HCT116 (cell line): ENCODE results near the gene TFAP2D. TPM values are rescaled to one million over a fixed set of nuclear protein-coding genes. Genes with fewer than 3 reads are reported as not detected.

Experiments
- ATAC-seq: fragments of 200-7000 bp; cut with Tn5 transposase; 2 replicates; pipeline ENCODE4 v1.9.1; 2020; ENCODE audit warnings: mild to moderate bottlenecking, moderate library complexity
- BruUV-seq: library from RNA; stranded (reverse); fragments of 400-500 nt; replicated peaks from 2 replicates; lab custom pipeline; 2021; lab: Mats Ljungman, UMichigan
- CTCF ChIA-PET: fragments of 300-600 bp; sonication (Branson Sonifier 250); formaldehyde crosslinking; loops from one replicate; lab custom pipeline; 2021; ENCODE audit warnings: antibody characterized with exemption; lab: Charles Lee
- POLR2A ChIA-PET: fragments of 300-600, 350-600 bp; sonication (Branson Sonifier 250); formaldehyde crosslinking; loops from one replicate; lab custom pipeline; 2021; ENCODE audit warnings: antibody characterized with exemption; lab: Charles Lee
- RAD21 ChIA-PET, 2 experiments: fragments of 300-600 bp; sonication (Branson Sonifier 250); formaldehyde crosslinking; loops; one replicate each; lab custom pipeline; 2023; ENCODE audit warnings: low total read pairs in 2 of 2; ENCODE audit not compliant: uncharacterized antibody in 2 of 2, unreplicated experiment in 2 of 2, low non-redundant PET in 1 of 2; lab: Charles Lee
- DNase-seq: peaks from one replicate; pipeline ENCODE4 v3.0.0-alpha.2; 2010; ENCODE audit warnings: low read depth, low spot score
- H2AFZ ChIP-seq: fragments of 200-600 bp; shearing (Covaris generic), sonication (generic); 2 replicates; pipeline ENCODE4 v1.6.1; 2017; ENCODE audit warnings: low read depth, mixed run types, mixed read lengths, antibody characterized with exemption, low read length; ENCODE audit not compliant: poor library complexity, severe bottlenecking
- H3K27ac ChIP-seq: 2 replicates; pipeline ENCODE4 v1.5.1; 2012; ENCODE audit warnings: low read depth, low read length
- H3K27me3 ChIP-seq: fragments of 200-600 bp; sonication (generic); 2 replicates; pipeline ENCODE4 v1.6.1; 2016; ENCODE audit warnings: mixed run types, low read length, mixed read lengths; ENCODE audit not compliant: insufficient read depth
- H3K36me3 ChIP-seq, 2 experiments: fragments of 200-500 bp in 1 of 2; fragments of 200-600 bp in 1 of 2; sonication (Bioruptor generic) in 1 of 2; sonication (generic) in 1 of 2; 2 replicates each; pipeline versions ENCODE4 v1.5.1 to v1.6.1; 2014 to 2016; ENCODE audit warnings: low read length in 2 of 2, inconsistent platforms in 1 of 2, mixed read lengths in 1 of 2, mixed run types in 1 of 2; ENCODE audit not compliant: insufficient read depth in 2 of 2, control insufficient read depth in 1 of 2
- H3K4me1 ChIP-seq, 2 experiments: fragments of 200-600 bp in 1 of 2; sonication (generic) in 1 of 2; 2 replicates each; pipeline versions ENCODE4 v1.5.1 to v1.6.1; 2012 to 2017; ENCODE audit warnings: low read length in 2 of 2, inconsistent platforms in 1 of 2, mild to moderate bottlenecking in 1 of 2, mixed read lengths in 1 of 2, mixed run types in 1 of 2, moderate library complexity in 1 of 2; ENCODE audit not compliant: insufficient read depth in 2 of 2, control insufficient read depth in 1 of 2
- H3K4me2 ChIP-seq: fragments of 200-600 bp; sonication (generic); 2 replicates; pipeline ENCODE4 v1.6.1; 2017; ENCODE audit warnings: mixed run types, low read length, mixed read lengths
- H3K4me3 ChIP-seq, 2 experiments: fragments of 200-600 bp in 1 of 2; sonication (generic) in 1 of 2; replicated peaks in 1 of 2; 2 replicates each; pipeline ENCODE4 v1.5.1; 2011 to 2016; ENCODE audit warnings: low read length in 2 of 2, control low read depth in 1 of 2, low read depth in 1 of 2, mild to moderate bottlenecking in 1 of 2, mixed read lengths in 1 of 2, mixed run types in 1 of 2
- H3K79me2 ChIP-seq: fragments of 200-600 bp; sonication (generic); 2 replicates; pipeline ENCODE4 v1.6.1; 2017; ENCODE audit warnings: mild to moderate bottlenecking, mixed run types, low read length, moderate library complexity, mixed read lengths; ENCODE audit not compliant: insufficient read depth
- H3K9ac ChIP-seq: fragments of 200-600 bp; sonication (generic); 2 replicates; pipeline ENCODE4 v1.6.1; 2016; ENCODE audit warnings: low read length, mixed read lengths
- H3K9me2 ChIP-seq: fragments of 200-600 bp; sonication (generic), shearing (Covaris generic); 2 replicates; pipeline ENCODE4 v1.6.1; 2017; ENCODE audit warnings: mixed run types, mild to moderate bottlenecking, moderate library complexity; ENCODE audit not compliant: insufficient read depth
- H3K9me3 ChIP-seq, 2 experiments: fragments of 200-500 bp in 1 of 2; fragments of 200-600 bp in 1 of 2; sonication (Bioruptor generic) in 1 of 2; sonication (generic) in 1 of 2; 2 replicates each; pipeline ENCODE4 v1.6.1; 2014 to 2017; ENCODE audit warnings: low read length in 2 of 2, mixed read lengths in 2 of 2, inconsistent platforms in 1 of 2, low read depth in 1 of 2, mild to moderate bottlenecking in 1 of 2, mixed run types in 1 of 2, moderate library complexity in 1 of 2; ENCODE audit not compliant: control insufficient read depth in 1 of 2, insufficient read depth in 1 of 2
- H4K20me1 ChIP-seq: fragments of 200-600 bp; sonication (generic), shearing (Covaris generic); 2 replicates; pipeline ENCODE4 v1.6.1; 2017; ENCODE audit warnings: mixed run types, mild to moderate bottlenecking, moderate library complexity; ENCODE audit not compliant: insufficient read depth
- CEBPB ChIP-seq: IDR thresholded peaks from 2 replicates; pipeline ENCODE4 v1.6.1; 2012; ENCODE audit warnings: low read depth
- EGR1 ChIP-seq: IDR thresholded peaks from 2 replicates; pipeline ENCODE4 v1.6.1; 2012; ENCODE audit warnings: low read depth
- EZH2 ChIP-seq: fragments of 200-600 bp; sonication (generic); IDR thresholded peaks from 2 replicates; pipeline ENCODE4 v1.6.1; 2017; ENCODE audit warnings: antibody characterized with exemption, mixed run types
- RAD21 ChIP-seq: IDR thresholded peaks from 2 replicates; pipeline ENCODE4 v1.6.1; 2012; ENCODE audit warnings: low read depth, mild to moderate bottlenecking
- SIN3A ChIP-seq: IDR thresholded peaks from 2 replicates; pipeline ENCODE4 v1.6.1; 2012; ENCODE audit warnings: low read depth
- SP1 ChIP-seq: IDR thresholded peaks from 2 replicates; pipeline ENCODE4 v1.6.1; 2012; ENCODE audit warnings: low read depth
- TCF7L2 ChIP-seq: IDR thresholded peaks from 2 replicates; pipeline ENCODE4 v1.7.0; 2011; ENCODE audit warnings: borderline replicate concordance, inconsistent platforms; ENCODE audit not compliant: insufficient read depth, insufficient read length; ENCODE audit errors: extremely low read depth
- YY1 ChIP-seq: IDR thresholded peaks from 2 replicates; pipeline ENCODE4 v1.6.1; 2011; ENCODE audit warnings: low read length, low read depth, moderate library complexity, mild to moderate bottlenecking; ENCODE audit not compliant: insufficient replicate concordance; ENCODE audit errors: extremely low read depth
- ZFX ChIP-seq: fragments of 450-650 bp; IDR thresholded peaks from 2 replicates; pipeline ENCODE4 v1.6.1; 2017
- ZNF274 ChIP-seq: fragments of 200-500 bp; sonication (Bioruptor generic); IDR thresholded peaks from 2 replicates; pipeline ENCODE4 v1.6.1; 2014; ENCODE audit warnings: mild to moderate bottlenecking, low read depth, low read length, inconsistent platforms
- intact Hi-C: fragments of 100-400 bp; cut with micrococcal nuclease; formaldehyde crosslinking; loops from 2 replicates; pipeline ENCODE4 v1.10.0; 2022
- total RNA-seq: library from RNA; stranded (reverse); gene quantifications from one replicate; pipeline ENCODE4 v1.2.1, GENCODE V29; 2021; ENCODE audit not compliant: unreplicated experiment
- TF ChIP-seq, protein P1 (sequence below): IDR thresholded peaks from 2 replicates; pipeline ENCODE4 v1.6.1; 2012; ENCODE audit warnings: low read depth
- TF ChIP-seq, protein P2 (sequence below): IDR thresholded peaks from 2 replicates; pipeline ENCODE4 v1.6.1; 2012
- TF ChIP-seq, protein P3 (sequence below): IDR thresholded peaks from 2 replicates; pipeline ENCODE4 v1.6.1; 2012
- TF ChIP-seq, protein P4 (sequence below): IDR thresholded peaks from 2 replicates; pipeline ENCODE4 v1.6.1; 2011; ENCODE audit warnings: mild to moderate bottlenecking, low read length, moderate library complexity; ENCODE audit not compliant: insufficient replicate concordance; ENCODE audit errors: extremely low read depth

TFAP2D gene
- total RNA-seq, 1 experiment from 2014 or later = not detected

DNA sequence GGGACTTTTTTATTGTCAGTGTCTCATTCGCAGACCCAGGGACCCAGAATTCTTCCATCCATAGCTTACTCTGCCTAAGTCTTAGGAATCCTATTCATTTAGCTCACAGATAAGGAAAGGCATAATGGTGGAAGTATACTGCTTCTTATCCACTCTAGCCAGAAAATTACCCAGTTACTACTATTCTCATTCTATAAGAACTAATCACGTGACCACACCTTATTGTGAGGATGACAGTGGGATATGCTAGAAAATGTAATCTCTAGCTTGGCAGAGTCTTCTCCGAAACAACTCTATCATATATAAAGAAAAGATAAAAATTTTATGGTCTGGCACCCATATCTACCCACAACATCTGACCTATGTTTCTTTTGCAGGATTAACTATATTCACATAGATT lies 21.2 kb downstream of the TFAP2D start:
- Histone ChIP-seq H3K27ac (no peak overlapping the region), H3K9ac (no peak overlapping the region), H3K36me3 (no peaks in the 10 kb centered on the region), H3K79me2 (no peaks in the 10 kb centered on the region), H3K4me1 (no peaks in the 10 kb centered on the region), H4K20me1 (no peaks in the 10 kb centered on the region), H3K9me2 (no peaks in the 10 kb centered on the region), H3K27me3 (no peaks in the 10 kb centered on the region), H2AFZ (no peak overlapping the region), H3K4me2 (no peak overlapping the region), H3K4me3 (no peak overlapping the region), H3K9me3 (peaks cover 11 to 15% of the 10 kb centered on the region in 2 experiments; a peak in 2 of 4 replicates)
- DNase-seq (no peak), ATAC-seq (no peak)
- intact Hi-C loops = no loop called here
- ChIA-PET CTCF (no interaction called here), POLR2A (no interaction called here), RAD21 (no interaction called here)
- TF ChIP-seq ZFX = no peak
- no TSS peak for BruUV-seq

DNA sequence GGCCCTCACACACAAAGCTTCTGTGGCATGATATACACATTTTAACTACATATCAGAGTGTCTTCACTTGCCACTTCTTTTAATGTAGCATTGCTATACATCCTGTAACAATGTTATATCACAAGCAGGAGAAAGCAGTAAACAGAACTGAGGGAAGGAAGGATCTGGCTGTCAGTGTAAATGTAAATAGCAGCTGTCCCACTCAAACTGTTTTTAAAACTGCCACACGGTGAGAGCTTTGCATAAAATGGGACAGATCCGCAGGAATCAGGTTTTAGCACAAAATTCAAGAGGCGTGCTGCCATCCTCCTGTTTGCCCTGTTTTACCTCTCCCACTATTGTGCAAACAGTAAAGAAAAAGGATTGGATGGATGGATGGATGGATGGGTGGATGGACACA lies 28.8 kb downstream of the TFAP2D start:
- no peak overlapping the region for H3K9ac ChIP-seq
- no peaks in the 10 kb centered on the region for H4K20me1 ChIP-seq
- TF ChIP-seq, protein P1, sequence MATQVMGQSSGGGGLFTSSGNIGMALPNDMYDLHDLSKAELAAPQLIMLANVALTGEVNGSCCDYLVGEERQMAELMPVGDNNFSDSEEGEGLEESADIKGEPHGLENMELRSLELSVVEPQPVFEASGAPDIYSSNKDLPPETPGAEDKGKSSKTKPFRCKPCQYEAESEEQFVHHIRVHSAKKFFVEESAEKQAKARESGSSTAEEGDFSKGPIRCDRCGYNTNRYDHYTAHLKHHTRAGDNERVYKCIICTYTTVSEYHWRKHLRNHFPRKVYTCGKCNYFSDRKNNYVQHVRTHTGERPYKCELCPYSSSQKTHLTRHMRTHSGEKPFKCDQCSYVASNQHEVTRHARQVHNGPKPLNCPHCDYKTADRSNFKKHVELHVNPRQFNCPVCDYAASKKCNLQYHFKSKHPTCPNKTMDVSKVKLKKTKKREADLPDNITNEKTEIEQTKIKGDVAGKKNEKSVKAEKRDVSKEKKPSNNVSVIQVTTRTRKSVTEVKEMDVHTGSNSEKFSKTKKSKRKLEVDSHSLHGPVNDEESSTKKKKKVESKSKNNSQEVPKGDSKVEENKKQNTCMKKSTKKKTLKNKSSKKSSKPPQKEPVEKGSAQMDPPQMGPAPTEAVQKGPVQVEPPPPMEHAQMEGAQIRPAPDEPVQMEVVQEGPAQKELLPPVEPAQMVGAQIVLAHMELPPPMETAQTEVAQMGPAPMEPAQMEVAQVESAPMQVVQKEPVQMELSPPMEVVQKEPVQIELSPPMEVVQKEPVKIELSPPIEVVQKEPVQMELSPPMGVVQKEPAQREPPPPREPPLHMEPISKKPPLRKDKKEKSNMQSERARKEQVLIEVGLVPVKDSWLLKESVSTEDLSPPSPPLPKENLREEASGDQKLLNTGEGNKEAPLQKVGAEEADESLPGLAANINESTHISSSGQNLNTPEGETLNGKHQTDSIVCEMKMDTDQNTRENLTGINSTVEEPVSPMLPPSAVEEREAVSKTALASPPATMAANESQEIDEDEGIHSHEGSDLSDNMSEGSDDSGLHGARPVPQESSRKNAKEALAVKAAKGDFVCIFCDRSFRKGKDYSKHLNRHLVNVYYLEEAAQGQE = no peak
- TF ChIP-seq CEBPB = no peak
- TF ChIP-seq, protein P2, sequence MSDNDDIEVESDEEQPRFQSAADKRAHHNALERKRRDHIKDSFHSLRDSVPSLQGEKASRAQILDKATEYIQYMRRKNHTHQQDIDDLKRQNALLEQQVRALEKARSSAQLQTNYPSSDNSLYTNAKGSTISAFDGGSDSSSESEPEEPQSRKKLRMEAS = no peak
- TF ChIP-seq, protein P3, sequence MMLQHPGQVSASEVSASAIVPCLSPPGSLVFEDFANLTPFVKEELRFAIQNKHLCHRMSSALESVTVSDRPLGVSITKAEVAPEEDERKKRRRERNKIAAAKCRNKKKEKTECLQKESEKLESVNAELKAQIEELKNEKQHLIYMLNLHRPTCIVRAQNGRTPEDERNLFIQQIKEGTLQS = no peak
- TF ChIP-seq SP1 = no peak
- TF ChIP-seq EGR1 = no peak
- TF ChIP-seq SIN3A = no peak
- TF ChIP-seq, protein P4, sequence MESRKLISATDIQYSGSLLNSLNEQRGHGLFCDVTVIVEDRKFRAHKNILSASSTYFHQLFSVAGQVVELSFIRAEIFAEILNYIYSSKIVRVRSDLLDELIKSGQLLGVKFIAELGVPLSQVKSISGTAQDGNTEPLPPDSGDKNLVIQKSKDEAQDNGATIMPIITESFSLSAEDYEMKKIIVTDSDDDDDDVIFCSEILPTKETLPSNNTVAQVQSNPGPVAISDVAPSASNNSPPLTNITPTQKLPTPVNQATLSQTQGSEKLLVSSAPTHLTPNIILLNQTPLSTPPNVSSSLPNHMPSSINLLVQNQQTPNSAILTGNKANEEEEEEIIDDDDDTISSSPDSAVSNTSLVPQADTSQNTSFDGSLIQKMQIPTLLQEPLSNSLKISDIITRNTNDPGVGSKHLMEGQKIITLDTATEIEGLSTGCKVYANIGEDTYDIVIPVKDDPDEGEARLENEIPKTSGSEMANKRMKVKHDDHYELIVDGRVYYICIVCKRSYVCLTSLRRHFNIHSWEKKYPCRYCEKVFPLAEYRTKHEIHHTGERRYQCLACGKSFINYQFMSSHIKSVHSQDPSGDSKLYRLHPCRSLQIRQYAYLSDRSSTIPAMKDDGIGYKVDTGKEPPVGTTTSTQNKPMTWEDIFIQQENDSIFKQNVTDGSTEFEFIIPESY = no peak
- TF ChIP-seq RAD21 = no peak
- TF ChIP-seq YY1 = no peak
- no peak for TF ChIP-seq EZH2
- no peak for TF ChIP-seq TCF7L2
- TF ChIP-seq ZNF274 = no peak
- no peaks in the 10 kb centered on the region for H3K79me2 ChIP-seq
- no peak overlapping the region for H3K4me3 ChIP-seq
- H3K9me3 ChIP-seq = peaks cover 5 to 23% of the 10 kb centered on the region in 2 experiments; a peak in 2 of 4 replicates
- H3K9me2 ChIP-seq = no peaks in the 10 kb centered on the region
- RAD21 ChIA-PET = no interaction called here
- ATAC-seq = no peak
- H3K36me3 ChIP-seq = no peaks in the 10 kb centered on the region
- intact Hi-C loops = no loop called here
- no peaks in the 10 kb centered on the region for H3K4me1 ChIP-seq
- POLR2A ChIA-PET = no interaction called here
- H3K4me2 ChIP-seq = no peak overlapping the region
- no peak overlapping the region for H2AFZ ChIP-seq
- CTCF ChIA-PET = no interaction called here
- H3K27ac ChIP-seq = no peak overlapping the region
- DNase-seq = no peak
- BruUV-seq = no TSS peak
- H3K27me3 ChIP-seq = no peaks in the 10 kb centered on the region
